Caco-2 (cell line): Measurements from ENCODE around the gene CDR2. TPM values are rescaled to one million over a fixed set of nuclear protein-coding genes. Genes with fewer than 3 reads are reported as not detected.

Experiments used
- BruUV-seq: library from RNA; stranded (reverse); fragments of 400-500 nt; replicated peaks from 2 replicates; lab custom pipeline; 2021; lab: Mats Ljungman, UMichigan
- CTCF ChIA-PET: fragments of 300-600 bp; sonication (Branson Sonifier 250); formaldehyde crosslinking; loops from one replicate; lab custom pipeline; 2022; ENCODE audit warnings: antibody characterized with exemption; lab: Charles Lee
- POLR2A ChIA-PET: fragments of 300-600 bp; sonication (Branson Sonifier 250); formaldehyde crosslinking; loops from one replicate; lab custom pipeline; 2022; ENCODE audit warnings: antibody characterized with exemption; lab: Charles Lee
- DNase-seq, 2 experiments: peaks; one replicate each; pipeline versions ENCODE4 v3.0.0 to v3.0.0-alpha.2; 2020 to 2022
- H3K27me3 ChIP-seq: replicated peaks from 2 replicates; pipeline ENCODE4 v1.6.0; 2011; ENCODE audit warnings: low read length; ENCODE audit not compliant: control insufficient read depth, insufficient read depth
- H3K36me3 ChIP-seq: 2 replicates; pipeline ENCODE4 v1.5.1; 2011; ENCODE audit warnings: low read length; ENCODE audit not compliant: control insufficient read depth, insufficient read depth
- H3K4me1 ChIP-seq: fragments of 250-450 bp; sonication (Bioruptor Pico); 2 replicates; pipeline ENCODE4 v1.5.1; 2020; ENCODE audit warnings: mild to moderate bottlenecking
- H3K4me3 ChIP-seq: 2 replicates; pipeline ENCODE4 v1.5.1; 2011; ENCODE audit warnings: low read depth, mild to moderate bottlenecking, control low read depth, low read length
- H3K9me3 ChIP-seq: fragments of 250-450 bp; sonication (Bioruptor Pico); 2 replicates; pipeline ENCODE4 v1.5.1; 2020; ENCODE audit warnings: mild to moderate bottlenecking, moderate library complexity
- H3K27ac Mint-ChIP-seq: one replicate; pipeline ENCODE4 v1.8.0; 2022; ENCODE audit warnings: mixed read lengths; ENCODE audit not compliant: unreplicated experiment
- H3K27me3 Mint-ChIP-seq: one replicate; pipeline ENCODE4 v1.8.0; 2022; ENCODE audit warnings: mixed read lengths; ENCODE audit not compliant: insufficient read depth, unreplicated experiment
- H3K36me3 Mint-ChIP-seq: one replicate; pipeline ENCODE4 v1.8.0; 2022; ENCODE audit warnings: mild to moderate bottlenecking, mixed read lengths; ENCODE audit not compliant: insufficient read depth, unreplicated experiment
- H3K4me1 Mint-ChIP-seq: one replicate; pipeline ENCODE4 v1.8.0; 2022; ENCODE audit warnings: low read depth, mixed read lengths; ENCODE audit not compliant: unreplicated experiment
- H3K4me3 Mint-ChIP-seq: one replicate; pipeline ENCODE4 v1.8.0; 2022; ENCODE audit warnings: mild to moderate bottlenecking, moderate library complexity, mixed read lengths; ENCODE audit not compliant: unreplicated experiment
- H3K9me3 Mint-ChIP-seq: one replicate; pipeline ENCODE4 v1.8.0; 2022; ENCODE audit warnings: mixed read lengths; ENCODE audit not compliant: unreplicated experiment
- CTCF ChIP-seq, 2 experiments: fragments of 200-600 bp in 1 of 2; IDR thresholded peaks; 1 replicate in 1 of 2; 2 replicates in 1 of 2; pipeline versions ENCODE4 v1.5.1 to v1.8.0; 2011 to 2022; ENCODE audit warnings: antibody characterized with exemption in 1 of 2, control low read depth in 1 of 2, inconsistent platforms in 1 of 2, low read depth in 1 of 2, low read length in 1 of 2, mild to moderate bottlenecking in 1 of 2, moderate library complexity in 1 of 2; ENCODE audit not compliant: insufficient read depth in 1 of 2, severe bottlenecking in 1 of 2, unreplicated experiment in 1 of 2
- intact Hi-C: fragments of 100-400 bp; cut with micrococcal nuclease; formaldehyde crosslinking; loops from one replicate; pipeline ENCODE4 v1.10.0; 2022; ENCODE audit not compliant: unreplicated experiment
- total RNA-seq: library from RNA; stranded (reverse); gene quantifications from 2 replicates; pipeline ENCODE4 v1.2.3, GENCODE V29; 2022

CDR2 gene
- total RNA-seq, 1 experiment from 2014 or later = 24.3 TPM

GRCh38 chr16:22318690-22319358, 55.6 kb downstream of the CDR2 start:
- DNase-seq = peak in 1 of 2 experiments; percentile 63
- Mint-ChIP-seq H3K27me3 (no peaks in the 10 kb centered on the region), H3K9me3 (no peaks in the 10 kb centered on the region), H3K36me3 (peaks cover 71% of the 10 kb centered on the region), H3K4me3 (no peak overlapping the region), H3K27ac (no peak overlapping the region), H3K4me1 (no peaks in the 10 kb centered on the region)
- intact Hi-C loops = no loop called here
- Histone ChIP-seq H3K36me3 (peaks cover 7% of the 10 kb centered on the region), H3K9me3 (no peaks in the 10 kb centered on the region), H3K4me3 (no peak overlapping the region), H3K4me1 (no peaks in the 10 kb centered on the region), H3K27me3 (no peaks in the 10 kb centered on the region)
- CTCF ChIA-PET = no interaction called here
- POLR2A ChIA-PET = no interaction called here
- no TSS peak for BruUV-seq
- peak; percentile 52 to 60 for TF ChIP-seq CTCF (IDR thresholded peaks at IDR 0.05; ENCODE audit: insufficient read depth in 1 of 2, low read depth in 1 of 2, low read length in 1 of 2, severe bottlenecking in 1 of 2, unreplicated experiment in 1 of 2)

GRCh38 chr16:22317625-22318024, 56.8 kb downstream of the CDR2 start:
- no TSS peak for BruUV-seq
- Mint-ChIP-seq H3K4me3 (no peak overlapping the region), H3K27me3 (no peaks in the 10 kb centered on the region), H3K27ac (no peak overlapping the region), H3K4me1 (no peaks in the 10 kb centered on the region), H3K36me3 (peaks cover 70% of the 10 kb centered on the region), H3K9me3 (no peaks in the 10 kb centered on the region)
- CTCF ChIA-PET = no interaction called here
- H3K4me1 ChIP-seq = no peaks in the 10 kb centered on the region
- POLR2A ChIA-PET = no interaction called here
- intact Hi-C loops = no loop called here
- no peaks in the 10 kb centered on the region for H3K27me3 ChIP-seq
- H3K4me3 ChIP-seq = no peak overlapping the region
- H3K36me3 ChIP-seq = peaks cover 7% of the 10 kb centered on the region
- DNase-seq = no peak
- H3K9me3 ChIP-seq = no peaks in the 10 kb centered on the region
- TF ChIP-seq CTCF (IDR thresholded peaks at IDR 0.05; ENCODE audit: insufficient read depth in 1 of 2, low read depth in 1 of 2, low read length in 1 of 2, severe bottlenecking in 1 of 2, unreplicated experiment in 1 of 2) = no peak

GRCh38 chr16:22317001-22317530, 57.4 kb downstream of the CDR2 start:
- H3K9me3 ChIP-seq = no peaks in the 10 kb centered on the region
- H3K36me3 ChIP-seq = peaks cover 7% of the 10 kb centered on the region
- Mint-ChIP-seq H3K4me3 (no peak overlapping the region), H3K27ac (no peak overlapping the region), H3K36me3 (peaks cover 70% of the 10 kb centered on the region), H3K27me3 (no peaks in the 10 kb centered on the region), H3K9me3 (no peaks in the 10 kb centered on the region), H3K4me1 (no peaks in the 10 kb centered on the region)
- POLR2A ChIA-PET = no interaction called here
- DNase-seq = no peak
- TF ChIP-seq CTCF (IDR thresholded peaks at IDR 0.05; ENCODE audit: insufficient read depth in 1 of 2, low read depth in 1 of 2, low read length in 1 of 2, severe bottlenecking in 1 of 2, unreplicated experiment in 1 of 2) = no peak
- H3K4me1 ChIP-seq = no peaks in the 10 kb centered on the region
- CTCF ChIA-PET = no interaction called here
- intact Hi-C loops = no loop called here
- no peak overlapping the region for H3K4me3 ChIP-seq
- no peaks in the 10 kb centered on the region for H3K27me3 ChIP-seq
- no TSS peak for BruUV-seq
